IPS-11a (cell line): Measurements from ENCODE around the gene LRPAP1.
"Not testable (repeated sequence)": the region's sequence is repeated elsewhere in the genome, so short reads cannot be mapped to it uniquely, and the experiment has no call there.

Experiments
- H3K4me3 ChIP-seq: one replicate; pipeline ENCODE4 v1.5.1; 2013; ENCODE audit warnings: low read depth, low read length, control low read depth

The LRPAP1 gene

GRCh38 chr4:3562127-3562526 lies 29.9 kb upstream of the LRPAP1 start:
- H3K4me3 ChIP-seq, result not testable (repeated sequence)

GRCh38 chr4:3560465-3560864 lies 28.2 kb upstream of the LRPAP1 start:
- H3K4me3 ChIP-seq, result not testable (repeated sequence)

GRCh38 chr4:3559381-3560290 lies 27.4 kb upstream of the LRPAP1 start:
- not testable (repeated sequence) for H3K4me3 ChIP-seq

- H3K4me3 ChIP-seq, result not testable (repeated sequence)
Measured at GRCh38 chr4:3558514-3558836, 26.3 kb upstream of the LRPAP1 start.

- H3K4me3 ChIP-seq, result not testable (repeated sequence)
Measured at GRCh38 chr4:3557676-3558513, 25.7 kb upstream of the LRPAP1 start.

- H3K4me3 ChIP-seq, result not testable (repeated sequence)
Measured at GRCh38 chr4:3557088-3557492, 24.9 kb upstream of the LRPAP1 start.

- not testable (repeated sequence) for H3K4me3 ChIP-seq
Measured at GRCh38 chr4:3556244-3556867, 24.1 kb upstream of the LRPAP1 start.

GRCh38 chr4:3555459-3556070 lies 23.3 kb upstream of the LRPAP1 start:
- H3K4me3 ChIP-seq, result not testable (repeated sequence)

- H3K4me3 ChIP-seq, result not testable (repeated sequence)
Measured at GRCh38 chr4:3551366-3551765, 19.1 kb upstream of the LRPAP1 start.

- not testable (repeated sequence) for H3K4me3 ChIP-seq
Measured at GRCh38 chr4:3550792-3551325, 18.6 kb upstream of the LRPAP1 start.

GRCh38 chr4:3550041-3550440 lies 17.8 kb upstream of the LRPAP1 start:
- H3K4me3 ChIP-seq, result not testable (repeated sequence)

GRCh38 chr4:3549694-3550001 lies 17.4 kb upstream of the LRPAP1 start:
- not testable (repeated sequence) for H3K4me3 ChIP-seq

- not testable (repeated sequence) for H3K4me3 ChIP-seq
Measured at GRCh38 chr4:3548991-3549693, 16.9 kb upstream of the LRPAP1 start.

- H3K4me3 ChIP-seq, result not testable (repeated sequence)
Measured at GRCh38 chr4:3546721-3547120, 14.5 kb upstream of the LRPAP1 start.

- not testable (repeated sequence) for H3K4me3 ChIP-seq
Measured at GRCh38 chr4:3545351-3545750, 13.1 kb upstream of the LRPAP1 start.

GRCh38 chr4:3544259-3545025 lies 12.2 kb upstream of the LRPAP1 start:
- not testable (repeated sequence) for H3K4me3 ChIP-seq

GRCh38 chr4:3543415-3543814 lies 11.2 kb upstream of the LRPAP1 start:
- not testable (repeated sequence) for H3K4me3 ChIP-seq

- not testable (repeated sequence) for H3K4me3 ChIP-seq
Measured at GRCh38 chr4:3538906-3539305, 6.7 kb upstream of the LRPAP1 start.

GRCh38 chr4:3535812-3536211 lies 3.6 kb upstream of the LRPAP1 start:
- H3K4me3 ChIP-seq, result not testable (repeated sequence)

- H3K4me3 ChIP-seq, result no peak overlapping the region
Measured at GRCh38 chr4:3533423-3533820, 1.2 kb upstream of the LRPAP1 start.
